ENCODE results near the gene METTL16.

Gene METTL16

GRCh38 chr17:2415081-2415480, 96.6 kb downstream of the METTL16 start:
- no peak for TF ChIP-seq MAX (IDR thresholded peaks at IDR 0.05; ENCODE audit: low read depth, low read length)
- TF ChIP-seq MYC (IDR thresholded peaks at IDR 0.05; ENCODE audit: low read depth, low read length), result no peak
- TF ChIP-seq CTCF (IDR thresholded peaks at IDR 0.05; ENCODE audit: low read depth, low read length), result no peak
- no peak for TF ChIP-seq POLR2A (IDR thresholded peaks at IDR 0.05; ENCODE audit: extremely low read depth, insufficient read length)
- H3K4me3 ChIP-seq (ENCODE audit: low read depth, low read length), result no peak overlapping the region
- no peak for DNase-seq (ENCODE audit: low read depth)

- no peak for TF ChIP-seq CTCF (IDR thresholded peaks at IDR 0.05; ENCODE audit: low read depth, low read length)
- TF ChIP-seq MYC (IDR thresholded peaks at IDR 0.05; ENCODE audit: low read depth, low read length), result no peak
- H3K4me3 ChIP-seq (ENCODE audit: low read depth, low read length), result no peak overlapping the region
- DNase-seq (ENCODE audit: low read depth), result no peak
Observed at GRCh38 chr17:2414446-2415064, 97.1 kb downstream of the METTL16 start.

DNA sequence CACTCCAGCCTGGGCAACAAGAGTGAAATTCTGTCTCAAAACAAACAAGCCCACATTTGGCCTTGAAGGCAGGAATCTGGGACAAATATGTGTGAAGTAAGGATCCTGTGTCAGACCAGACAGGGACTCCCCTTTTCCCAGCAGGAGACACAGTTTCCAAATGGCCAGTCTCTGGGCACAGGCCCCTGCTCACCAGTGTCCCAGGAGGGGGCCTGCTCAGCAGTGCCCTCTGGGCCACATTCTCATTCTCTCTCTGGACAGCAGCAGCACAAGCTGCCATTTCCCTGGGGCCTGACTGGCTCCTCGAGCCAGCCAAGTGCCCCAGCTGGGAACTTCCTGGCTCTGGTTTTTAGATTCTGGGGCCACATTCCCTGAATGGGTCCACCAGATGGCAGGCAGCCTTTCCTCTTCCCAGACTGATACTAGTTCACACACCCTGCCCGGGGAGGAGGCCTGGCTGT, 99.1 kb downstream of the METTL16 start:
- no peak overlapping the region for H3K4me3 ChIP-seq (ENCODE audit: low read depth, low read length)
- no peak for TF ChIP-seq CTCF (IDR thresholded peaks at IDR 0.05; ENCODE audit: low read depth, low read length)
- no peak for TF ChIP-seq MYC (IDR thresholded peaks at IDR 0.05; ENCODE audit: low read depth, low read length)
- TF ChIP-seq POLR2A (IDR thresholded peaks at IDR 0.05; ENCODE audit: extremely low read depth, insufficient read length), result no peak
- TF ChIP-seq MAX (IDR thresholded peaks at IDR 0.05; ENCODE audit: low read depth, low read length), result no peak
- no peak for DNase-seq (ENCODE audit: low read depth)

- no peak overlapping the region for H3K4me3 ChIP-seq (ENCODE audit: low read depth, low read length)
- no peak for TF ChIP-seq MYC (IDR thresholded peaks at IDR 0.05; ENCODE audit: low read depth, low read length)
- TF ChIP-seq CTCF (IDR thresholded peaks at IDR 0.05; ENCODE audit: low read depth, low read length), result no peak
- no peak for TF ChIP-seq POLR2A (IDR thresholded peaks at IDR 0.05; ENCODE audit: extremely low read depth, insufficient read length)
- TF ChIP-seq MAX (IDR thresholded peaks at IDR 0.05; ENCODE audit: low read depth, low read length), result no peak
- no peak for DNase-seq (ENCODE audit: low read depth)
Observed at GRCh38 chr17:2410951-2411350, 100.7 kb downstream of the METTL16 start.

DNA sequence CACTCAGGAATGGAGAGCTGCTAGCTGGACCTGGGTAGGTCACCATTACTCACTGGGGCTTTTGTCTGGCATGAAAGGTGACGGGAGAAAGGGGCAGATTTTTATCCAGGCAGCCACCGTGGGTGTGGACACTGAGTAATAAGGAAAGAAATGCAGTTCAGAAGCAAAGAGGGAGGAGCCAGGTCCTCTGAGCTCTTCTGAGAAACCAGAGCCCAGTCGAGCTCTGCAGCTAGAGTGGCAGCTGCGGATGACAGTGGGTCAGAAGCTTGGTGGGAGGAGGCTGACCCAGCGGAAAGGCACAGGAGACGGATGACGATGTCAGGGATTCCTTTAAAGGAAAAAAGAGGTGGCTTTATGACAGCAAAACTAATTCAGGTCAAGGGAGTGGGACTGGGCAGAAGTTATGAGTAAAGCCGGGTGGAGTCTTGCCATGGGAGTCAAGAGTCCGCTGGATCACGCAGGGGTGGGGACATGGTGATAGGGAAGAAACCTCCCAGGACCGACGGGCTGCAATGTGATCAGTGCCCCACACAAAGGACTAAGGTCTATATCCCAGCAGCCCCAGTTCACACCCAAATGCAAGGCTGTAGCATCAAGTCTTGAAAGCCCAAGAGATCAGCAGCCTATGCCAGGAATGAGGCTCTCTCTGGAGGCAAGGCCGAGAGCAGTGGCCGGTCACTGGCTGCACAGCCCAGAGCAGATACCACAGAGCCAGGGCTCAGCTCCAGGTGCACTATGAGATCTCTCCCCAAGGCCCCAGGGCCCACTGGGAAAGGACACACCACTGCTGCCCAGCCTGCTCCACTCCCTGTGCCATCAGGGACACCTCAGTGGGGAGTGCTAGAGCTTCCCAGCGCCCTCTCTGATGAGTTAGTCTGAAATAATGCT, 104.5 kb downstream of the METTL16 start:
- DNase-seq (ENCODE audit: low read depth), result no peak
- no peak for TF ChIP-seq POLR2A (IDR thresholded peaks at IDR 0.05; ENCODE audit: extremely low read depth, insufficient read length)
- no peak for TF ChIP-seq MYC (IDR thresholded peaks at IDR 0.05; ENCODE audit: low read depth, low read length)
- TF ChIP-seq CTCF (IDR thresholded peaks at IDR 0.05; ENCODE audit: low read depth, low read length), result no peak
- TF ChIP-seq MAX (IDR thresholded peaks at IDR 0.05; ENCODE audit: low read depth, low read length), result no peak
- no peak overlapping the region for H3K4me3 ChIP-seq (ENCODE audit: low read depth, low read length)

Data from NB4 (cell line).